ENCODE results near the gene WNT3. TPM values are rescaled to one million over a fixed set of nuclear protein-coding genes. Genes with fewer than 3 reads are reported as not detected.

The WNT3 gene
- total and polyA plus RNA-seq, 2 of the 8 experiments (the other 6 are each of a cell fraction or from before 2014, with no cell fraction given) = 0.56 to 2.0 TPM

GRCh38 chr17:46738544-46738943, 79.9 kb downstream of the WNT3 start:
- no peak overlapping the region for H3K4me2 ChIP-seq (ENCODE audit: insufficient read depth in 1 of 2, low read depth in 2 of 2, low read length in 2 of 2)
- no peak for FAIRE-seq
- ChIA-PET CTCF (ENCODE audit: partially characterized antibody) (interaction anchor here (1.4 to 1.6 kb wide), 2 partner anchors 28 to 43 kb away, joined by 3 read pairs; no protein-coding TSS in a partner anchor), POLR2A (ENCODE audit: partially characterized antibody) (no interaction called here)
- no peak overlapping the region for H2BK12ac ChIP-seq (ENCODE audit: low read depth, low read length)
- H2BK5ac ChIP-seq (ENCODE audit: low read depth, low read length) = no peak overlapping the region
- H3K79me2 ChIP-seq (ENCODE audit: control insufficient read depth in 1 of 2, insufficient read depth in 2 of 2, low read length in 2 of 2) = no peaks in the 10 kb centered on the region
- no peak overlapping the region for H3K4me3 ChIP-seq (ENCODE audit: extremely low read depth in 1 of 4, insufficient read depth in 2 of 4, low read depth in 3 of 4, low read length in 4 of 4)
- H3K27ac ChIP-seq (ENCODE audit: low read depth, low read length) = no peak overlapping the region
- H3K4me1 ChIP-seq (replicated peaks in 1 of 4; ENCODE audit: control insufficient read depth in 3 of 4, insufficient read depth in 4 of 4, low read length in 3 of 4) = peaks cover 0 to under 1% (median under 1%) of the 10 kb centered on the region in 4 experiments; a peak in 3 of 7 replicates
- H3K9ac ChIP-seq (replicated peaks in 1 of 4; ENCODE audit: extremely low read depth in 1 of 4, low read depth in 3 of 4, low read length in 3 of 4) = no peak overlapping the region
- DNase-seq (ENCODE audit: low read depth in 1 of 2, low spot score in 2 of 2) = no peak
- H4K91ac ChIP-seq (replicated peaks; ENCODE audit: insufficient read length, low read length) = no peak overlapping the region
- no peaks in the 10 kb centered on the region for H3K9me3 ChIP-seq (ENCODE audit: insufficient read depth in 2 of 2, low read depth in 1 of 2, low read length in 1 of 2)
- H3K23me2 ChIP-seq (ENCODE audit: low read depth, low read length) = no peaks in the 10 kb centered on the region
- H3K79me1 ChIP-seq (ENCODE audit: low read depth, low read length) = no peaks in the 10 kb centered on the region
- 100% methylated on average over 4 of the region's 4 CpGs; no CpG with 5 or more reads in 1 of the 2 experiments for WGBS, 2 experiments (ENCODE audit: extremely low coverage in 1 of 2, insufficient coverage in 1 of 2, insufficient read length in 1 of 2, insufficient replicate concordance in 2 of 2, low coverage in 1 of 2, low lambda C conversion rate in 2 of 2, missing lambda C conversion rate in 1 of 2)
- no peak overlapping the region for H3K14ac ChIP-seq (ENCODE audit: insufficient read length)
- no peak overlapping the region for H4K5ac ChIP-seq (ENCODE audit: insufficient read length, low read depth, low read length)
- H2BK15ac ChIP-seq (ENCODE audit: low read length) = no peak overlapping the region
- H4K8ac ChIP-seq (ENCODE audit: extremely low read depth, insufficient read depth, low read length) = no peak overlapping the region
- no peak overlapping the region for H2BK20ac ChIP-seq (ENCODE audit: low read length)
- no peak overlapping the region for H3K23ac ChIP-seq (ENCODE audit: insufficient read length)
- no peak overlapping the region for H2AK5ac ChIP-seq (ENCODE audit: low read depth, low read length)
- H3K4ac ChIP-seq (replicated peaks; ENCODE audit: insufficient read length, low read depth, low read length) = no peak overlapping the region
- no peak overlapping the region for H3K56ac ChIP-seq (replicated peaks; ENCODE audit: insufficient read length, low read depth, low read length)
- H2AFZ ChIP-seq (ENCODE audit: low read length) = no peak overlapping the region
- H3K18ac ChIP-seq (ENCODE audit: extremely low read depth, low read length) = no peak overlapping the region
- H3K36me3 ChIP-seq (ENCODE audit: control insufficient read depth in 2 of 4, insufficient read depth in 4 of 4, low read length in 3 of 4) = no peaks in the 10 kb centered on the region
- TF ChIP-seq SIX5 (IDR thresholded peaks at IDR 0.05; ENCODE audit: low read depth, low read length) (no peak), BRCA1 (IDR thresholded peaks at IDR 0.05; ENCODE audit: low read depth, low read length) (no peak), SAP30 (IDR thresholded peaks at IDR 0.05; ENCODE audit: insufficient read depth, insufficient replicate concordance, low read length) (no peak)
- H4K20me1 ChIP-seq (replicated peaks in 1 of 2; ENCODE audit: control insufficient read depth in 1 of 2, insufficient read depth in 2 of 2, low read length in 2 of 2) = no peaks in the 10 kb centered on the region
- 0 out of 7 replicates have a peak, but pooled peaks cover 0 to under 1% (median 0%) of the 10 kb centered on the region in 4 experiments for H3K27me3 ChIP-seq (replicated peaks in 1 of 4; ENCODE audit: control insufficient read depth in 3 of 4, extremely low read depth in 1 of 4, insufficient read depth in 3 of 4, low read length in 3 of 4)
- H2BK120ac ChIP-seq (replicated peaks; ENCODE audit: low read depth, low read length) = no peak overlapping the region

Measured in H1 (cell line).